Activated T-helper 2 cell treated with anti-CD3 and anti-CD28 coated beads, Interferon-gamma antibody, Interleukin-2, Interleukin-4, amounts not matched to agents 10 μg/mL and 5 μg/mL and 100 μg/mL, durations not matched to agents 14 hours and 24 hours and 36 hours (primary cell): ENCODE data around the gene LTA. TPM values are rescaled to one million over a fixed set of nuclear protein-coding genes. Genes with fewer than 3 reads are reported as not detected.
"Not testable (repeated sequence)": the region's sequence is repeated elsewhere in the genome, so short reads cannot be mapped to it uniquely, and the experiment has no call there.

ENCODE experiments used
- DNase-seq: peaks from one replicate; pipeline ENCODE4 v3.0.0; 2021; ENCODE audit warnings: low spot score
- H3K27ac Mint-ChIP-seq: one replicate; pipeline ENCODE4 v1.8.0; 2021; ENCODE audit warnings: mixed read lengths
- H3K27me3 Mint-ChIP-seq: one replicate; pipeline ENCODE4 v1.8.0; 2021; ENCODE audit warnings: low read depth, mixed read lengths
- H3K36me3 Mint-ChIP-seq: one replicate; pipeline ENCODE4 v1.8.0; 2021; ENCODE audit warnings: low read depth, mixed read lengths
- H3K4me1 Mint-ChIP-seq: one replicate; pipeline ENCODE4 v1.8.0; 2021; ENCODE audit warnings: low read depth, mixed read lengths
- H3K4me3 Mint-ChIP-seq: one replicate; pipeline ENCODE4 v1.8.0; 2021; ENCODE audit warnings: low read depth, mild to moderate bottlenecking, moderate library complexity, mixed read lengths
- H3K9me3 Mint-ChIP-seq: one replicate; pipeline ENCODE4 v1.8.0; 2021; ENCODE audit warnings: mixed read lengths
- intact Hi-C: fragments of 100-400 bp; cut with micrococcal nuclease; formaldehyde crosslinking; loops from one replicate; pipeline ENCODE4 v1.15.1; 2023
- total RNA-seq: library from RNA; stranded (reverse); gene quantifications from 2 replicates; pipeline ENCODE4 v1.2.3, GENCODE V29; 2022

LTA gene
- total RNA-seq, 1 donor from 2014 or later, result 308 TPM

GRCh38 chr6:31587791-31588777 is 16.0 kb downstream of the LTA start:
- H3K36me3 Mint-ChIP-seq, result peaks cover 4% of the 10 kb centered on the region
- H3K4me3 Mint-ChIP-seq, result peak overlapping the region; percentile 73
- intact Hi-C loops, result no loop called here
- H3K9me3 Mint-ChIP-seq, result no peaks in the 10 kb centered on the region
- no peaks in the 10 kb centered on the region for H3K27me3 Mint-ChIP-seq
- H3K4me1 Mint-ChIP-seq, result peaks cover 38% of the 10 kb centered on the region
- H3K27ac Mint-ChIP-seq, result peak overlapping the region; percentile 87
- no peak for DNase-seq

- H3K27ac Mint-ChIP-seq, result peak overlapping the region; percentile 9
- H3K9me3 Mint-ChIP-seq, result no peaks in the 10 kb centered on the region
- no peaks in the 10 kb centered on the region for H3K27me3 Mint-ChIP-seq
- H3K36me3 Mint-ChIP-seq, result peaks cover 4% of the 10 kb centered on the region
- intact Hi-C loops, result no loop called here
- no peak for DNase-seq
- H3K4me1 Mint-ChIP-seq, result peaks cover 44% of the 10 kb centered on the region
- H3K4me3 Mint-ChIP-seq, result no peak overlapping the region
These were observed 17.0 kb downstream of the LTA start for GRCh38 chr6:31588871-31589650.

- intact Hi-C loops, H3K36me3 Mint-ChIP-seq, H3K4me3 Mint-ChIP-seq, H3K27ac Mint-ChIP-seq, DNase-seq, H3K27me3 Mint-ChIP-seq, H3K9me3 Mint-ChIP-seq: not testable (repeated sequence)
- H3K4me1 Mint-ChIP-seq, result peaks cover 40% of the 10 kb centered on the region
These were observed 18.6 kb downstream of the LTA start for GRCh38 chr6:31590691-31591090.

GRCh38 chr6:31592396-31592771 is 20.3 kb downstream of the LTA start:
- Mint-ChIP-seq H3K27me3 (no peaks in the 10 kb centered on the region), H3K9me3 (no peaks in the 10 kb centered on the region), H3K27ac (peak overlapping the region; percentile 74), H3K4me1 (peaks cover 32% of the 10 kb centered on the region), H3K36me3 (peaks cover 4% of the 10 kb centered on the region), H3K4me3 (peak overlapping the region; percentile 47)
- DNase-seq, result no peak
- intact Hi-C loops, result no loop called here

- Mint-ChIP-seq H3K36me3 (no peaks in the 10 kb centered on the region), H3K4me3 (no peak overlapping the region), H3K4me1 (peaks cover 29% of the 10 kb centered on the region), H3K9me3 (no peaks in the 10 kb centered on the region), H3K27ac (no peak overlapping the region), H3K27me3 (no peaks in the 10 kb centered on the region)
- intact Hi-C loops, result loop anchor here (1.0 to 5.0 kb wide), 2 partner anchors 16 to 105 kb away; no protein-coding TSS in a partner anchor
- DNase-seq, result no peak
These were observed 24.9 kb downstream of the LTA start for GRCh38 chr6:31597006-31597405.

GRCh38 chr6:31607317-31607716 is 35.2 kb downstream of the LTA start:
- Mint-ChIP-seq H3K27me3 (peaks cover 3% of the 10 kb centered on the region), H3K36me3 (no peaks in the 10 kb centered on the region), H3K4me1 (peaks cover 11% of the 10 kb centered on the region), H3K27ac (no peak overlapping the region), H3K4me3 (no peak overlapping the region), H3K9me3 (no peaks in the 10 kb centered on the region)
- DNase-seq, result no peak
- intact Hi-C loops, result no loop called here

- H3K4me3 Mint-ChIP-seq, result no peak overlapping the region
- H3K36me3 Mint-ChIP-seq, result no peaks in the 10 kb centered on the region
- H3K27me3 Mint-ChIP-seq, result peaks cover 1% of the 10 kb centered on the region
- no peaks in the 10 kb centered on the region for H3K9me3 Mint-ChIP-seq
- H3K4me1 Mint-ChIP-seq, result peaks cover 13% of the 10 kb centered on the region
- DNase-seq, result no peak
- H3K27ac Mint-ChIP-seq, result no peak overlapping the region
- intact Hi-C loops, result no loop called here
These were observed 37.7 kb downstream of the LTA start for GRCh38 chr6:31609519-31610406.

GRCh38 chr6:31610968-31611367 is 38.9 kb downstream of the LTA start:
- no peak overlapping the region for H3K4me3 Mint-ChIP-seq

GRCh38 chr6:31614075-31614619 is 42.1 kb downstream of the LTA start:
- Mint-ChIP-seq H3K27me3 (peaks cover 1% of the 10 kb centered on the region), H3K27ac (no peak overlapping the region), H3K36me3 (peaks cover 7% of the 10 kb centered on the region), H3K4me3 (no peak overlapping the region), H3K9me3 (no peaks in the 10 kb centered on the region), H3K4me1 (peaks cover 24% of the 10 kb centered on the region)
- no peak for DNase-seq
- intact Hi-C loops, result no loop called here

More at GRCh38 chr6:31610968-31611367, 38.9 kb downstream of the LTA start:
- Mint-ChIP-seq H3K9me3 (no peaks in the 10 kb centered on the region), H3K4me1 (peaks cover 24% of the 10 kb centered on the region), H3K27ac (no peak overlapping the region), H3K36me3 (no peaks in the 10 kb centered on the region), H3K27me3 (peaks cover 1% of the 10 kb centered on the region)
- no peak for DNase-seq
- intact Hi-C loops, result no loop called here

- peaks cover 26% of the 10 kb centered on the region for H3K4me1 Mint-ChIP-seq
- intact Hi-C loops, result no loop called here
- no peak for DNase-seq
- peak within 1 kb of the TSS; percentile 77 for H3K4me3 Mint-ChIP-seq
- H3K36me3 Mint-ChIP-seq, result peaks cover 7% of the 10 kb centered on the region
- H3K9me3 Mint-ChIP-seq, result no peaks in the 10 kb centered on the region
- peaks cover 1% of the 10 kb centered on the region for H3K27me3 Mint-ChIP-seq
- peak within 1 kb of the TSS; percentile 85 for H3K27ac Mint-ChIP-seq
These were observed 42.8 kb downstream of the LTA start, which contains the start of gene AIF1 for GRCh38 chr6:31614684-31615578. AIF1 (plus strand) TSS chr6:31615234; CDS start chr6:31615330, 96 bp downstream.

GRCh38 chr6:31615748-31616147 is 43.7 kb downstream of the LTA start:
- Mint-ChIP-seq H3K4me1 (peaks cover 26% of the 10 kb centered on the region), H3K27ac (peak overlapping the region; percentile 85), H3K4me3 (peak overlapping the region; percentile 77), H3K36me3 (peaks cover 7% of the 10 kb centered on the region), H3K27me3 (peaks cover 1% of the 10 kb centered on the region), H3K9me3 (no peaks in the 10 kb centered on the region)
- intact Hi-C loops, result no loop called here
- DNase-seq, result peak; percentile 34
